Sigmoid colon (tissue), 7 donors: ENCODE measurements around the gene UNC119B. TPM values are rescaled to one million over a fixed set of nuclear protein-coding genes. Genes with fewer than 3 reads are reported as not detected.

ENCODE experiments used
- DNase-seq: peaks from one replicate; pipeline ENCODE4 v3.0.0-alpha.2; 2019
- H3K27ac ChIP-seq, 4 donors: fragments of 200-600 bp; sonication (generic); one replicate each; pipeline ENCODE4 v1.5.1; 2016 to 2019; ENCODE audit warnings: mild to moderate bottlenecking in 1 of 4
- H3K27me3 ChIP-seq, 3 donors: fragments of 200-600 bp; sonication (generic); one replicate each; pipeline ENCODE4 v1.5.1; 2019; ENCODE audit warnings: mild to moderate bottlenecking in 1 of 3
- H3K36me3 ChIP-seq, 4 donors: fragments of 200-600 bp; sonication (generic); one replicate each; pipeline ENCODE4 v1.5.1; 2016 to 2019
- H3K4me1 ChIP-seq, 4 donors: fragments of 200-600 bp; sonication (generic); one replicate each; pipeline ENCODE4 v1.5.1; 2017 to 2019
- H3K4me3 ChIP-seq, 4 donors: fragments of 200-600 bp; sonication (generic); one replicate each; pipeline ENCODE4 v1.5.1; 2017 to 2019; ENCODE audit warnings: mild to moderate bottlenecking in 2 of 4, moderate library complexity in 1 of 4
- H3K9me3 ChIP-seq, 4 donors: fragments of 200-600 bp in 3 of 4; sonication (generic) in 3 of 4; one replicate each; pipeline versions ENCODE4 v1.5.1 to v1.6.1; 2013 to 2019
- EP300 ChIP-seq, 4 donors: sonication (generic); formaldehyde crosslinking; IDR thresholded peaks; one replicate each; pipeline ENCODE4 v1.6.1; 2017; ENCODE audit warnings: antibody characterized with exemption in 4 of 4
- POLR2A ChIP-seq, 2 donors: fragments of 450-650 bp; IDR thresholded peaks; one replicate each; pipeline ENCODE4 v1.6.1; 2016; ENCODE audit warnings: antibody characterized with exemption in 2 of 2, mild to moderate bottlenecking in 2 of 2, moderate library complexity in 2 of 2
- POLR2AphosphoS5 ChIP-seq, 4 donors: sonication (generic); formaldehyde crosslinking; IDR thresholded peaks; one replicate each; pipeline ENCODE4 v1.6.1; 2017; ENCODE audit warnings: antibody characterized with exemption in 4 of 4
- WGBS, 2 donors: extraction: QIAGEN DNeasy Blood & Tissue Kit; methylation state at CpG; one replicate each; pipeline ENCODE4 v1.1.7; 2013; 5-methylcytosine and 5-hydroxymethylcytosine counted together
- intact Hi-C: fragments of 100-400 bp; cut with DNase I; formaldehyde crosslinking; loops from one replicate; pipeline ENCODE4 v1.15.1; 2023
- polyA plus RNA-seq, 3 donors: library from polyadenylated mRNA; stranded (reverse); fragments of 200-250 nt; gene quantifications; one replicate each; pipeline ENCODE4 v1.2.3, GENCODE V29; 2013
- total RNA-seq, 4 donors: library from RNA; depleted of rRNA; stranded (reverse); fragments of >200 nt; gene quantifications; one replicate each; pipeline ENCODE4 v1.1.0, GENCODE V29; 2016
- TF ChIP-seq, protein P1 (sequence below), 4 experiments: fragments of 450-650 bp in 3 of 4; fragments of 200-600 bp in 1 of 4; IDR thresholded peaks; one replicate each; pipeline ENCODE4 v1.5.1; 2016 to 2019; ENCODE audit warnings: antibody characterized with exemption in 4 of 4, mild to moderate bottlenecking in 3 of 4, moderate library complexity in 2 of 4
- donor health status: healthy with polysubstance abuse.
- donor health status: Bipolar disorder and iron deficiency.
- donor health status: healthy.

The UNC119B gene
- total and polyA plus RNA-seq, 7 donors: 8.4 to 19.3 (median 17.9) TPM

DNA sequence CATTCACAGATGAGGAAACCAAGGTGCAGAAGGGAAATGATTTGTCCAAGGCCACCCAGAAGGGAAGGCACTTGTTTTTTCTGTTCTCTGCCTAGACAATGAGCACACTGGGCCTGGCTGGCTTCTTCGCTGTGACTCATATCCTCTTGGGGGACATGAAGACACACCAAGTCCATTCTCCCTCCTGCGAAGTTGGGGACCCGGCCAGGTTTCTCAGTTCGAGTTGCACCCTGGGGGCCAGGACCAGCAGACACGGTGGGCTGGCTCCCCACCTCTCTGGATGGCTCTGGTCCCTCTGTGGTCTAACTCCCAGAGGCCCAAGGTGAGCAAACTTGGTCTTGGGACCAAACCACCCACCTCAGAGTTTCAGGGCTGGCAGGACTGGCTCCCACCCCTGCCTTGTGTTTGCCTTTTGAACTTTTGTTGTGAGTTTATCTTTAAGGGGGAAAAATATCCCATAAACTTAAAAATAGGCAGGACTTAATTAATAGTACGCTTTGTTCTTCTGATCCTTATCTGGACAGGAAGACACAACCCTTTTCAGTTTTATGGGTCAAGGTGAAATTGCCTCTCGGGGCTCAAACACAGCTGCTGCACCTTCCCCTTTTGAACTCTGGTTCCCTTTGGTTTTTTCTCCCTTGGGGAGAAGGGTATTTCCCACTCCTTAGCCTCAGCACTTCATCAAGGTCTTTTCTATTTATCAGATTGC, 32.3 kb upstream of the UNC119B start:
- no peak for TF ChIP-seq EP300 (IDR thresholded peaks at IDR 0.05)
- TF ChIP-seq, protein P1, sequence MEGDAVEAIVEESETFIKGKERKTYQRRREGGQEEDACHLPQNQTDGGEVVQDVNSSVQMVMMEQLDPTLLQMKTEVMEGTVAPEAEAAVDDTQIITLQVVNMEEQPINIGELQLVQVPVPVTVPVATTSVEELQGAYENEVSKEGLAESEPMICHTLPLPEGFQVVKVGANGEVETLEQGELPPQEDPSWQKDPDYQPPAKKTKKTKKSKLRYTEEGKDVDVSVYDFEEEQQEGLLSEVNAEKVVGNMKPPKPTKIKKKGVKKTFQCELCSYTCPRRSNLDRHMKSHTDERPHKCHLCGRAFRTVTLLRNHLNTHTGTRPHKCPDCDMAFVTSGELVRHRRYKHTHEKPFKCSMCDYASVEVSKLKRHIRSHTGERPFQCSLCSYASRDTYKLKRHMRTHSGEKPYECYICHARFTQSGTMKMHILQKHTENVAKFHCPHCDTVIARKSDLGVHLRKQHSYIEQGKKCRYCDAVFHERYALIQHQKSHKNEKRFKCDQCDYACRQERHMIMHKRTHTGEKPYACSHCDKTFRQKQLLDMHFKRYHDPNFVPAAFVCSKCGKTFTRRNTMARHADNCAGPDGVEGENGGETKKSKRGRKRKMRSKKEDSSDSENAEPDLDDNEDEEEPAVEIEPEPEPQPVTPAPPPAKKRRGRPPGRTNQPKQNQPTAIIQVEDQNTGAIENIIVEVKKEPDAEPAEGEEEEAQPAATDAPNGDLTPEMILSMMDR (IDR thresholded peaks at IDR 0.05): no peak
- TF ChIP-seq POLR2A (IDR thresholded peaks at IDR 0.05): no peak
- TF ChIP-seq POLR2AphosphoS5 (IDR thresholded peaks at IDR 0.05): no peak
- no peak for DNase-seq
- Histone ChIP-seq H3K4me3 (no peak overlapping the region), H3K36me3 (no peaks in the 10 kb centered on the region), H3K27ac (peak overlapping the region in 1 of 4 donors; percentile 46), H3K9me3 (no peaks in the 10 kb centered on the region), H3K27me3 (no peaks in the 10 kb centered on the region), H3K4me1 (no peaks in the 10 kb centered on the region)
- intact Hi-C loops: no loop called here
- WGBS, 2 donors: 41 to 51% methylated on average over 7 of the region's 7 CpGs

DNA sequence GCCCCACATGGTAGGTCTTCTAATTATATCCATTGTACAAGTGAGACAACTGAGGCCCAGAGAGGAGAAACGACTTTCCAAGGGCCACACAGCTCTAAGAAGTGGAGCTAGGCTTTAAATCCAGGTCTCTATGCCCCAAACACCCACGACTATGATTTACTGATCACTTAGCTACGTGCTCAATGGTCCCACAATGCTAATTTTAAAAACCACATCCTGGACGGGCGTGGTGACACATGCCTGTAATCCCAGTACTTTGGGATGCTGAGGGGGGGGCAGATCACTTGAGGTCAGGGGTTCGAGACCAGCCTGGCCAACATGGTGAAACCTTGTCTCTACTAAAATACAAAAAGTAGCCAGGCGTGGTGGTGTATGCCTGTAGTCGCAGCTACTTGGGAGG, 31.7 kb upstream of the UNC119B start:
- Histone ChIP-seq H3K9me3 (no peaks in the 10 kb centered on the region), H3K4me1 (no peaks in the 10 kb centered on the region), H3K4me3 (no peak overlapping the region), H3K27ac (peak overlapping the region in 1 of 4 donors; percentile 28), H3K27me3 (no peaks in the 10 kb centered on the region), H3K36me3 (no peaks in the 10 kb centered on the region)
- TF ChIP-seq POLR2AphosphoS5 (IDR thresholded peaks at IDR 0.05): no peak
- no peak for TF ChIP-seq POLR2A (IDR thresholded peaks at IDR 0.05)
- TF ChIP-seq, protein P1 (IDR thresholded peaks at IDR 0.05): no peak
- TF ChIP-seq EP300 (IDR thresholded peaks at IDR 0.05): no peak
- 62 to 65% methylated on average over 8 of the region's 8 CpGs for WGBS, 2 donors
- intact Hi-C loops: no loop called here
- DNase-seq: no peak

- no peak overlapping the region for H3K27ac ChIP-seq
- intact Hi-C loops: no loop called here
- no peaks in the 10 kb centered on the region for H3K9me3 ChIP-seq
- 61 to 80% methylated on average over 5 of the region's 5 CpGs for WGBS, 2 donors
- H3K36me3 ChIP-seq: no peaks in the 10 kb centered on the region
- TF ChIP-seq EP300 (IDR thresholded peaks at IDR 0.05) (no peak), POLR2AphosphoS5 (IDR thresholded peaks at IDR 0.05) (no peak), POLR2A (IDR thresholded peaks at IDR 0.05) (no peak)
- TF ChIP-seq, protein P1 (IDR thresholded peaks at IDR 0.05): no peak
- no peaks in the 10 kb centered on the region for H3K4me1 ChIP-seq
- no peak overlapping the region for H3K4me3 ChIP-seq
- DNase-seq: no peak
- H3K27me3 ChIP-seq: no peaks in the 10 kb centered on the region
These were observed 30.0 kb upstream of the UNC119B start for GRCh38 chr12:120680165-120680738.

DNA sequence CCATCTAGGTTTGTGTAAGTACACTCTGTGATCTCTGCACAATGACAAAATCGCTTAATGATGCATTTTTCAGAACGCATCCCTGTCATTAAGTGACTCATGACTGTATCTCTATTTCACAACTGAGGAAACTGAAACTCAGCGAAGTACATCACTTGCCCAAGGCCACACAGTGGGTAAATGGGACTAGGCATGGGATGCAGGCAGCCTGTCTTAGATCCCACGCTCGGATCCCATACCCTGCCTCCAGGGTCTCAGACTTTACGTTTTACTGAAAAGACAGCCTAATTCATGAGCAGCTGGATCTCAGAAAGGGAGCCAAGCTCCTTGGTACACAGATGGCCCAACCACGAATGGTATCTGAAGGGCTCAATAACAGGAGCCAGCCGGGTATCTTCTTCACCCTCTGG, 25.7 kb upstream of the UNC119B start:
- Histone ChIP-seq H3K4me1 (peaks cover 0 to 30% (median 20%) of the 10 kb centered on the region in 4 donors), H3K27ac (no peak overlapping the region), H3K36me3 (no peaks in the 10 kb centered on the region), H3K9me3 (no peaks in the 10 kb centered on the region), H3K4me3 (no peak overlapping the region), H3K27me3 (no peaks in the 10 kb centered on the region)
- intact Hi-C loops: no loop called here
- DNase-seq: no peak
- no peak for TF ChIP-seq POLR2AphosphoS5 (IDR thresholded peaks at IDR 0.05)
- TF ChIP-seq POLR2A (IDR thresholded peaks at IDR 0.05): no peak
- TF ChIP-seq EP300 (IDR thresholded peaks at IDR 0.05): no peak
- TF ChIP-seq, protein P1 (IDR thresholded peaks at IDR 0.05): no peak
- WGBS, 2 donors: 70 to 81% methylated on average over 8 of the region's 8 CpGs
